PC-9 (cell line): ENCODE data around the gene ACBD6. TPM values are rescaled to one million over a fixed set of nuclear protein-coding genes. Genes with fewer than 3 reads are reported as not detected.

Experiments
- BruUV-seq: library from RNA; stranded (reverse); fragments of 400-500 nt; replicated peaks from 2 replicates; lab custom pipeline; 2021; lab: Mats Ljungman, UMichigan
- CTCF ChIA-PET: fragments of 300-600 bp; sonication (Branson Sonifier 250); formaldehyde crosslinking; loops from one replicate; lab custom pipeline; 2022; ENCODE audit warnings: antibody characterized with exemption; lab: Charles Lee
- POLR2A ChIA-PET: fragments of 300-600 bp; sonication (Branson Sonifier 250); formaldehyde crosslinking; loops from one replicate; lab custom pipeline; 2022; ENCODE audit warnings: antibody characterized with exemption; ENCODE audit not compliant: unreplicated experiment; lab: Charles Lee
- DNase-seq, 2 experiments: peaks; one replicate each; pipeline versions ENCODE4 v3.0.0 to v3.0.0-alpha.2; 2015 to 2022; ENCODE audit warnings: mixed read lengths in 1 of 2
- H2AFZ ChIP-seq: fragments of 200-600 bp; sonication (generic); 2 replicates; pipeline ENCODE4 v1.8.1; 2017; ENCODE audit warnings: antibody characterized with exemption
- H3F3A ChIP-seq: fragments of 200-600 bp; sonication (generic); 2 replicates; pipeline ENCODE4 v1.8.1; 2017; ENCODE audit warnings: antibody characterized with exemption, mild to moderate bottlenecking, low read depth; ENCODE audit not compliant: insufficient read depth
- H3K27ac ChIP-seq: fragments of 200-600 bp; sonication (generic); 2 replicates; pipeline ENCODE4 v1.6.1; 2016; ENCODE audit warnings: mixed run types
- H3K27me3 ChIP-seq: fragments of 200-600 bp; sonication (generic); 2 replicates; pipeline ENCODE4 v1.6.1; 2016; ENCODE audit warnings: low read depth, mixed run types; ENCODE audit not compliant: insufficient read depth
- H3K36me3 ChIP-seq: fragments of 200-600 bp; sonication (generic); 2 replicates; pipeline ENCODE4 v1.6.1; 2016; ENCODE audit warnings: low read depth, mixed run types
- H3K4me1 ChIP-seq: fragments of 200-600 bp; sonication (generic); replicated peaks from 2 replicates; pipeline ENCODE4 v1.6.1; 2016; ENCODE audit warnings: mixed run types; ENCODE audit not compliant: insufficient read depth
- H3K4me2 ChIP-seq: fragments of 200-600 bp; sonication (generic); 2 replicates; pipeline ENCODE4 v1.6.1; 2017; ENCODE audit warnings: mixed run types
- H3K4me3 ChIP-seq: fragments of 200-600 bp; sonication (generic); 2 replicates; pipeline ENCODE4 v1.6.1; 2016; ENCODE audit warnings: mixed run types
- H3K79me2 ChIP-seq: fragments of 200-600 bp; sonication (generic); 2 replicates; pipeline ENCODE4 v1.6.1; 2017; ENCODE audit warnings: low read depth, mixed run types
- H3K9me2 ChIP-seq: fragments of 200-600 bp; sonication (generic); 2 replicates; pipeline ENCODE4 v1.8.1; 2017; ENCODE audit warnings: mild to moderate bottlenecking; ENCODE audit not compliant: insufficient read depth
- H3K9me3 ChIP-seq: fragments of 200-600 bp; sonication (generic); 2 replicates; pipeline ENCODE4 v1.8.1; 2016; ENCODE audit warnings: low read depth; ENCODE audit not compliant: insufficient read depth
- H4K20me1 ChIP-seq: fragments of 200-600 bp; sonication (generic); 2 replicates; pipeline ENCODE4 v1.8.1; 2017; ENCODE audit not compliant: insufficient read depth
- CTCF ChIP-seq: fragments of 200-600 bp; sonication (generic); conservative IDR thresholded peaks from 2 replicates; pipeline ENCODE4 v1.6.1; 2017; ENCODE audit warnings: mixed run types, antibody characterized with exemption, mild to moderate bottlenecking, moderate library complexity
- EZH2 ChIP-seq: fragments of 200-600 bp; sonication (generic); IDR thresholded peaks from 2 replicates; pipeline ENCODE4 v1.8.0; 2017; ENCODE audit warnings: antibody characterized with exemption, low read depth
- intact Hi-C: fragments of 100-400 bp; cut with micrococcal nuclease; formaldehyde crosslinking; loops from one replicate; pipeline ENCODE4 v1.10.0; 2022; ENCODE audit not compliant: unreplicated experiment
- total RNA-seq: library from RNA; stranded (reverse); gene quantifications from 2 replicates; pipeline ENCODE4 v1.2.3, GENCODE V29; 2021

ACBD6 gene
- total RNA-seq, 1 experiment from 2014 or later: 61.0 TPM

- H2AFZ ChIP-seq: no peak overlapping the region
- H3K9me2 ChIP-seq: no peaks in the 10 kb centered on the region
- no peak for TF ChIP-seq CTCF
- TF ChIP-seq EZH2: no peak
- H3K4me3 ChIP-seq: no peak overlapping the region
- no peaks in the 10 kb centered on the region for H3K79me2 ChIP-seq
- H3K9me3 ChIP-seq: no peaks in the 10 kb centered on the region
- H3K36me3 ChIP-seq: no peaks in the 10 kb centered on the region
- no peaks in the 10 kb centered on the region; the same call in 1 of the 2 replicates for H3F3A ChIP-seq
- H3K27ac ChIP-seq: no peak overlapping the region
- peaks cover 3% of the 10 kb centered on the region; the same call in 1 of the 2 replicates for H4K20me1 ChIP-seq
- no peaks in the 10 kb centered on the region for H3K27me3 ChIP-seq
- no peak overlapping the region for H3K4me2 ChIP-seq
- CTCF ChIA-PET: no interaction called here
- H3K4me1 ChIP-seq: no peaks in the 10 kb centered on the region
- DNase-seq: no peak
- BruUV-seq: no TSS peak
- intact Hi-C loops: no loop called here
- POLR2A ChIA-PET: no interaction called here
These were observed 148.4 kb downstream of the ACBD6 start for GRCh38 chr1:180353945-180354344.

- H4K20me1 ChIP-seq: peaks cover 3% of the 10 kb centered on the region; the same call in 1 of the 2 replicates
- no peaks in the 10 kb centered on the region for H3K27me3 ChIP-seq
- intact Hi-C loops: no loop called here
- no TSS peak for BruUV-seq
- no peak overlapping the region for H3K4me3 ChIP-seq
- no peaks in the 10 kb centered on the region for H3K36me3 ChIP-seq
- POLR2A ChIA-PET: no interaction called here
- H3K4me1 ChIP-seq: no peaks in the 10 kb centered on the region
- no peaks in the 10 kb centered on the region for H3K79me2 ChIP-seq
- H3K4me2 ChIP-seq: no peak overlapping the region
- no peak overlapping the region for H2AFZ ChIP-seq
- no peak for DNase-seq
- H3K9me2 ChIP-seq: no peaks in the 10 kb centered on the region
- CTCF ChIA-PET: no interaction called here
- TF ChIP-seq CTCF (no peak), EZH2 (no peak)
- H3K9me3 ChIP-seq: no peaks in the 10 kb centered on the region
- H3F3A ChIP-seq: no peaks in the 10 kb centered on the region; the same call in 1 of the 2 replicates
- no peak overlapping the region for H3K27ac ChIP-seq
These were observed 149.8 kb downstream of the ACBD6 start for GRCh38 chr1:180352588-180352987.

GRCh38 chr1:180352021-180352420 is 150.4 kb downstream of the ACBD6 start:
- no peaks in the 10 kb centered on the region; the same call in 1 of the 2 replicates for H3F3A ChIP-seq
- no peak overlapping the region for H3K4me2 ChIP-seq
- no peak overlapping the region for H3K27ac ChIP-seq
- no peak for DNase-seq
- no peaks in the 10 kb centered on the region for H3K4me1 ChIP-seq
- no peaks in the 10 kb centered on the region for H3K9me3 ChIP-seq
- peaks cover 3% of the 10 kb centered on the region; the same call in 1 of the 2 replicates for H4K20me1 ChIP-seq
- no peaks in the 10 kb centered on the region for H3K9me2 ChIP-seq
- TF ChIP-seq CTCF (no peak), EZH2 (no peak)
- H2AFZ ChIP-seq: no peak overlapping the region
- ChIA-PET CTCF (no interaction called here), POLR2A (no interaction called here)
- intact Hi-C loops: no loop called here
- no peaks in the 10 kb centered on the region for H3K27me3 ChIP-seq
- H3K79me2 ChIP-seq: no peaks in the 10 kb centered on the region
- no peaks in the 10 kb centered on the region for H3K36me3 ChIP-seq
- H3K4me3 ChIP-seq: no peak overlapping the region
- no TSS peak for BruUV-seq
